T-helper 9 cell (primary cell): ENCODE results near the gene PLCL1.

Experiments
- DNase-seq: peaks from one replicate; pipeline ENCODE4 v3.0.0-alpha.2; 2020

The PLCL1 gene

DNA sequence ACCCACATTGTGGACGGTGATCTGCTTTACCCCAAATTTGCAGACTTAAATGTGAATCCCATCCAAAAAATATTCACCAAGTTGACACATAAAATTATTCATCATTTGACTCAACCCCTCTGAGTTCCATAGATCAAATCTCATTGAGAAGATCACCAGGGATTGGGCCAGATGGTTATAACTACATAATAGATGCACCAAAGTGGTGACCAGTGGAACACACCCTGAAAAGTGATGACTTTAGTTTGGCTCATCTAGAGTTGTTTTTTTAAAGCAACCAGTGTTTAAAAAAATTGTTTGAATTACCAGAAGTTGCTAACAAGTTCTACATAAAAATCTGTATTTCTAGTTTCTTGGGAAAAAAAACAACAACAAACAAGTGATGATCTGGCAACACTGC, 155.0 kb downstream of the PLCL1 start:
- no peak for DNase-seq

DNA sequence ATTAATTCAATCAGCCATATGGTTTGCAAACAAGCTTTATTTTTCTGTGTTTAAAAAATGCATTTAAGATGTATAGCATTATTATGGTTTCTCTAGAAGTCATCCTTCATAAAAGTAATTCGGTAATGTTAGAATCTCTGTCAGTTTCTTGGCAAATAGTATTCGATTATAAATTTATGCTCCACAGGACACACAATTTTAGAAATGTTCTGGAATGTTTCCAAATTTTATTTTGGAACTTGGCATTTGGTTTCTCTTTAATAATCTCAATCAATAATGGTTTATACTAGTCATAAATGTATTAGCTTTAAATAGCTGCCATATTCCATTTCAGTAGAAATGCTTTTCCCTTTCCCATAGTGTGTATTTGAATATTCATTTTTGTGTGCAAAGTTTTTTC, 156.4 kb downstream of the PLCL1 start:
- no peak for DNase-seq

DNA sequence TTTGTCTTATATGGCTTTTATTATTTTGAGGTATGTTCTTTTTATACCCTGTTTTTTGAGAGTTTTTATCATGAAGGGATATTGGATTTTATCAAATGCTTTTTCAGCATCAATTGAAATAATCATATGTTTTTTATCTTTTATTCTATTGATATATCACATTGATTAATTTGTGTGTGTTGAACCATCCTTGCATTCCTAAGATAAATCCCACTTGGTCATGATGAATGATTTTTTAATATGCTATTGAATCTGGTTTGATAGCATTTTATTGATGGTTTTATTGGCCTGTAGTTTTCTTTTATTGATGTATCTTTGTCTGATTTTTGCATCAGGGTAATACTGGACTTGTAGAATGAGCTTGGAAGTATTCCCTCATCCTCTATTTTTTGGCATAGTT, 160.3 kb downstream of the PLCL1 start:
- DNase-seq: no peak

DNA sequence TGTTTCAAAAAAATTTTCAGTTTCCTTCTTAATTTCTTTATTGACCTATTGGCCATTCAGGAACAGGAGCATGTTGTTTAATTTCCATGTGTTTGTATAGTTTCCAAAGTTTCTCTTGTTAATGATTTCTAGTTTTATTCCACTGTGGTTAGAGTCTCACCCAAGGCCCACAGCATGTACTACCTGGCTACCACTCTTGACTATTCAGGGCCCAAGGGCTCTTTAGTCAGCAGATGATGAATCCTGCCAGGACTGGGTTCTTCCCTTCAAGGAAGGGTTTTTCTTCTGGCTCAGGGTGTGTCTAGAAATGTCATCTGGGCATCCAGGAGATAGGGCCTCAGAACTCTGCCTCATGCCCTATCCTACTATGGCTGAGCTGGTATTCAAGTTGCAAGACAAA, 161.4 kb downstream of the PLCL1 start:
- no peak for DNase-seq

DNA sequence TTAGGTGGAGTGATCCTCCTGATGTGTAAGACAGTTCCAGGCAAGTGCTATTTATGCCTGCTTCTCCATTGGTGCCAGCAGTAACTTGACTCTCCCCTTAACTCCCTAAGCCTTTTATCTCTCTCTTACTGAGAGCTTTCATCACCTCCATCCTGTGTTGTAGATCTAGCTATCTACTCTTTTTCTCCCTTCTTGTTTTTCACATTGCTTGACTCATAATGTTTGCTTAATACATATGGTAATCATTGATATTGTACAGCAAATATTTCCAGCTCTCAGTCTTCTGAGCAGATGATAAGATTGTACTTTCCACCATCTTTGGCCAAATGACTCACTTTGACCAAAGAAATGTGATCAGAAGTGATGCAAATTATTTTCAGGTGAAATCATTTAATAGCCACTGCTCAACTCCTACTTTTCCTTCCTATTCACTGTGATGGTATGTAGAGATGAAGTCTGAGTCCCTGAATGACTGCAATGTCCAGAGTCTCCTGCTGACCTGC, 165.0 kb downstream of the PLCL1 start:
- no peak for DNase-seq

DNA sequence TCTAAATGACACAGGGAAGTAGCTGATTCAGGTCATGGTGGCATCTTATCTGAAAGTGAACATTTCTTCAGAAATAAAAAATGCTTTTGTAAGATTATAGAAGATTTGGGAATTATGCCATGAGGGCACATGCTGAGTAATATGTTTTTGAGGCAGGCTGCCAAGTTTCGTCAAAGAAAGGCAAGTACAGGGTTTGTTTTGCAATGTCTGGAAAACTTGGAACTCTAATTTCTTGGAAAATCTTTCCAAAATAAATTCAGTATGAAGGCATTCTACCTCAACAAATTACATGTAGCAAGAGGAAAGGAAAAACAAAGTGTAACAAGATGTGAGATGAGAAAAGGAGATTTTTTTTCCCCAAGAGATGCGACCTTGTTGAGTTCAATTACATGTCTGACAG, 167.7 kb downstream of the PLCL1 start:
- DNase-seq: no peak

DNA sequence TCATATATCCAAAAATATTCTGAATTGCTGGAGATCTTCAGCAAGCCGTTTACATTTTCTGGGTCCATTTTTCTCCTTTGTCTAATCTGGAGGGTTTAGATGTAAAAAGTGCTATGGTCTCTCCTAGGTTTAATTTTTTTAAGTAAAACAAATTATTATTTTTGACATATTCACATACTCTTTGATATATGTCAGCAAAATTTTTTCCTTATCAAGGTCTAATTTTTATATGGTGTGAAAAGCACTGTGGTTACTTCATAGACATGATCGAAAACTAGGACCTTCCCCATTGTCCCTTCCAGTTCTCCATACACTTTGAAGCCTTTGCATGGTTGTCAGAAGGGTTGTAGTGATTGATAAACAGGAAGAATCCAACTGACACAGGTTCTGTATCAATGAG, 168.2 kb downstream of the PLCL1 start:
- DNase-seq: no peak

DNA sequence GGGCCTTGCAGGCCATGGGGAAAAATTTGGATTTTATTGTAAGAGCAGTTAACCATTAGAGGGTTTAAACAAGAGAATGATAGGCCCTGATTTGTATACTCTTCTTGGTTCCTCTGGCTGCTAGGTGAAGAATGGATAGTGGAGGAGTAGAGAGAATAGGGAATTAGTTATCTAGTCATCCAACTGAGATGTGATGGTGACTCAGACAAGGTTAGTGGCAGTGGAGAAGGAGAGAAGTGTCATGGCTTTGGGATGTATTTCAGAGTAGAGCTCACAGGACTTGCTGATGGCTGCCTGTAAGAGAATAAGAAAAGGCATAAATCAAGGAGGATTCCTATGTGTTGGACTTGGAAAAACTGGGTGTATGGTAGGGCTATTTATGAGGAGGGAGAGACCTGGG, 169.4 kb downstream of the PLCL1 start:
- DNase-seq: no peak

DNA sequence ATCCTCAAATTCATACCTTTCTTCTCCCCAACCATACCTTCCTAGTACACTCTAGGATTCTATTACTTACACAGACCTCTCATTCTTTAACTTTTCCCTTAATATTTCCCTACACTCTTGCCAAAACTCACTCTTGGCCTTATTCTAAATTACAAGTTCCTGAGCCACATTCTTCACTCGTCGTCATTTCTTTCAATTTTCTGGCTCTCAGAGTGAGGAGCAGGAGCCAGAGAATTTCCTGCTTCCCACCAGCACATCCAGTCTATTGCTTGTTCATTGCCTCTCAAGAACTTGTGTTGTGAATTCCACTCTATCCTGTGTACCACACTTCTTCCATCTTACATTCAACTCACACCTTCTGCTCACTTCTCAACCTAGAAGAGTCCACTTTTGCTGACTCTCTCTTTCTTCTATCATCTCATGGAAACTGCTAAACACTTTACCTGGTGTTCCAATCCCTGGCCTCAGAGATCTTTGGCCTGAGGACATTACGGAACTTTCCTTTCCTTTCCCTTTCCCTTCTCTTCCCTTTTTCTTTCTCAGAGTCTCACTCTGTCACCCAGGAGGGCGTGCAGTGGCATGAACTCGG, 171.6 kb downstream of the PLCL1 start:
- no peak for DNase-seq

DNA sequence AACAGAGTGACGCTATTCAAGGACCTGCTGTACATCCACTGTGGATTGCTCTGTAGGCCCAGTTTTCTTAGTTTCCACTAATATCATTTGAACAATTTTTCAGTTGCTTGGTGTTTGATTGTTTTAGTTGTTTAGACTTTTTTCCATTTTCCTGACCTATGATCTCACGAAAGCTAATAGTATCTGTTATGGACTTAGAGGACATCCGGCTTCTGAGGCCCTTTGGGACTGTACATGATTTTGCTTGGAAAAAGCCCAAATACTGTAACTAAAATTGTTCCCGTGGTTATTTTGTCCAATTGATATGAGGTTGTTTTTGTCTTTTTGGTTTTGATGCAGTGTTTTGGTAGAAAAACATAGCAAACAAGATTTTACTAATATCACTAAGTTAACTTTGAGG, 174.6 kb downstream of the PLCL1 start:
- DNase-seq: no peak

DNA sequence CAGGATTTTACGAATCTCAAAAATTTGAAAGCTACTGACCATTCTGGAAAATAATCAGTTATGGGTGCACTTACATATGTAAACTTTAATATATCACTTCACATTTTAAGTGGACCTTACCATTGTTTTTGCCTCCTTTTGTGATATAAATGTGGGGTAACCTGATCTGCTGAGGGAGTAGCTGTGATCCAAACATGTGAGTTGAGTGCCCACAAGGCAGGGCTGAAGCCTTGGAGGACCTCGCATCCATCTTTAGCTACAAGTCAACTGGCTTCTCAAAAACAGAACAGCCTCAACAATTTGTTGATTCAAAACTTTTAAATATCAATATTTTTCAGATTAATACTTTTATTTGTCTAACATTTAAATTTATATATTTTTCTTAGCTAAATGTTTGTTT, 178.2 kb downstream of the PLCL1 start:
- no peak for DNase-seq

DNA sequence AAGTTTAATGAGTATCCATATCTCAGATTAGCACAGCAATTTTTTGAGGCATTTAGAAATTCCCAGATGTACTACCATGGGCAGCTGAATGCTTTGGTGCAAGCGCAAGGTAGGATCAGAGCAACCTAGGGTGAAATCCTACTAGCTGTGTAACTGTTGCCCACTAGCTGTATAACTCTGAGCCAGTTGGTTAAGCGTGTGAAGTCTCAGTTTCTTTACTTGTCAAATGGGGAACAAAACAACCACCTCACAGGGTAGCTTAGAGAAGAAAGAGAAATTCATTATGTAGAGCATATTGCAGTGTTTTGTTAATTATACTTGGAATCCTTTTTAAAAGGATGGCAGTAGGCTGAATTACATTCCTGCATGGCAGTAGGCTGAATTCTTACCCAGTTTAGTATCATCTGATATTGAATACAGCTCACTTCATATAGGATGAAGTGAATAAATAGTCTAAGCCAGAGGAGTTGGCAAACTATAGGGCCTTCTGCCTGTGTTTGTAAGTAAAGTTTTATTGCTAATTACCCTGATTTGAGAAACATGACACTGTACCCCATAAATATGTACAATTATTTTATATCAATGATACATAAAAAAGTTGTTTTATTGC, 180.7 kb downstream of the PLCL1 start:
- no peak for DNase-seq

DNA sequence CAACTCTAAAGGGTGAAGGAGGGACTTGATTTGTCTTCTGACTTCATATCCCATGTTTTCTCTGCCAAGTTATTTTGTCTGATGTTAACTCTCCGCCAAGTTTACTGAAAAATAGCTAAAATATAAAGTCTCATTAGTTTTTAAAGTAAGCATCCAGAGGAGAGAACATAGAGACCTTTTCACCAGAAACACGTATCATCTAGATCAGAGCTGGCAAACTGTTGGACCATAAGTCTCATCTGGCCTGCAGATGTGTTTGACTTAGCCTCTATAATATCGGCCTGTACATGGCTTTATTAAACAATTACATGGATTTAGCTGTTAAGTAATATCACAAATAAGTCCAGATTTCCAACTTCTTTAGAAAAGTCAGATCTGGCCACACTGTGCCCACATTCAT, 182.6 kb downstream of the PLCL1 start:
- DNase-seq: no peak

DNA sequence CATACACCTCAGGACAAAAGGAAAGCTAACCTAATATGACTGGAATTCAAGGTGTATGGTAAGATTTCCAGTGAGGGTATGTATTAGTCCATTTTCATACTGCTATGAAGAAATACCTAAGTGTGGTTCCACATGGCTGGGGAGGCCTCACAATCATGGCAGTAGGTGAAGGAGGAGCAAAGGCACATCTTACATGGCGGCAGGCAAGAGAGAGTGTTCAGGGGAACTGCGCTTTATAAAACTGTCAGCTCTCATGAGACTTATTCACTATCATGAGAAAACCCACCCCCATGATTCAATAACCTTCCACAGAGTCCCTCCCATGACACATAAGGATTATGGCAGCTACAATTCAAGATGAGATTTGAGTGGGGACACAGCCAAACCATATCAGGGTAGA, 186.0 kb downstream of the PLCL1 start:
- no peak for DNase-seq

DNA sequence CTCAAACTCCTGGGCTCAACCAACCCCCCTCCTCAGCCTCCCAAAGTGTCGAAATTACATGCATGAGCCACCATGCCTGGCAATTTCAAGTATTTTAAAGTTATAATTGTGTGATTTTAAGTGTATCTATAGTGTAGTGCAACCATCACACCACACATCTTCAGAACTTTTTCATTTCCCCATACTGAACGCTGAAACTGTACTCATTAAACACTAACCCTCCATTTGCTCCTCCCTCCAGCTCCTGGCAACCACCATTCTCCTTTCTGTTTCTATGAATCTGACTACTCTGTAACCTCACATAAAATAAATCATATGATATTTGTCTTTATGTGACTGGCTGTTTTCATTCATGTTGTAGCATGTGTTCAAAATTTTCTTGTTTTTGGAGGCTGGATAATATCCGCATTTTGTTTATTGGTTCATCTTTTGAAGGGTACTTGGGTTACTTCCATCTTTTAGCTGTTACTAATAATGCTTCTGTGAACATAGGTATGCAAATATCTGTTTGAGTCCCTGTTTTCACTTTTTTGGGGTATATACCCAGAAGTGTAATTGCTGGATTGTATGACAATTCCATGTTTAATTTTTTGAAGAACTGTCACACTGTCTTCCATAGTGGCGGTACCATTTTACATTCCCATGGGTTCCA, 188.2 kb downstream of the PLCL1 start:
- no peak for DNase-seq

DNA sequence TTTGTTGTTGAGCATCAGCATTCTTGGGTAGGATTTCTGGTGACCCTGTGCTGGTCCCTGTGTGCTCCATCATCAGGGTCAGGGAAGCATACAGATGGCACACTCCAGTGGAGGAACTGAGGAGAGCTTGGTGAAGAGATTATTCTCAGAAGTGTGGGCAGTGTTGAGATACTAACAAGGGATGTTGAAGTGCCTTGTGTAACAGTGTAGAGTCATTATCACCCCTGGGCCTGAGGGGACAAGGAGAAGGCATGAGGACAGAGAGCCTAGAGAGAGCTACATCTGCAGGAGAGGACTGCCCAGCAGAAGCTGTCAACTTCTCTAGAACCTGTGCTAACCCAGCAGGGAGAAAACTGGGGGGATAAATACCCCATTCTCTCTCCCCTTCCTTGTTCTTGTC, 189.0 kb downstream of the PLCL1 start:
- DNase-seq: no peak

DNA sequence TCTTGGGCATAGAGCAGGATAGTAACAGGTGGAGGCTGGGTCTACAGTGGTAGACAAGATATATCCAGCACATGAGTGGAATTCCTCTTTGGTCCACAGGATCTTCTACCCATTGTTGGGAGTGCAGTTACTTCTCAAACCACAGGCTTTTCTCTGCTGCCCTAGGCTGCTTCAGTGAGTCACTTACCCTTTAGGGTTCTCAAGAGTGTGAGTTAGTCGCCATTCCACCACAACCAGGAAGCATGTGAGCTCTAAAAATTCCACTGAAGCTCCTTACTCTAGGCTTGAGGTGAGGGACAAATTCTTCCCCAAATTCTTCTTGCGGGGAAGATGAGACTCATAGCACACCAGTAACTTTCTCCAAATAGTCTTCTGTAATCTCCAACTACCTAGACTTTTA, 189.4 kb downstream of the PLCL1 start:
- DNase-seq: no peak

DNA sequence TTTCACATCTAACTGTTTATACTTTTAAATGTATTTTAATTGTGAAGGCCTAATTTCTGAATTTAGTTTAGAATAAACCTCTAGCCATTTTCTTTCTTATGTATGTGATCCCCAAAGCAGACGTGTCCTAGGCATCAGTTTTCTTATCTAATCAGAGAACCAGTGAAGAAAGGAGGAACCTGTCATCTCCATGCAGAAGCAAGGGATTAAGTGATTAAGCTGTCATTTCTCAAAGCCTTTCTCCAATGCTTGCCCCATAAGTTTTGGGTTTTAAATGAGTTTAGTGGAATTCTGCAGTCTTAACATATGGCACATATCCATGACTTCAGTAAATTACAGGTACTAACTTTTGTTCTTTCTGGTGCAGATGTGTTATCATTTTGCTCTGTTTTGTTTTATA, 190.4 kb downstream of the PLCL1 start:
- no peak for DNase-seq

DNA sequence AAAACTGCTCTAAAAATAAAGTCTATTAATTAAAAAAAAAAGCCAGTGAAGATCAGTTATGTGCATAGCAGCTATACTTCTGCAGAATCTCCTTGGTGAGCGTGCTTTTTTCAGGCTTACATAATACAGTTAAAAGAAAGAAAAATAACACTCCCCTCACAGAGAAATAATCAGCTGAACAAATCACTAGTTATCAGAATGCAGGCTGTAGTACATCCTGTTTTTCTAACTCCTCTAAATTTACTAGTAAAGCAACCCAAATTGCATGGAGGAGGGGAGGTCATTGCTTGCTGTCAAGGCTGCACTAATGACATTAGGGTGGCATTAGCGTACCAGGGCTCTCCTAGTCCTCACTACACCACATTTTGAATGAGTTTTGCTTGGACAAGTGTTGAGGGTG, 192.2 kb downstream of the PLCL1 start:
- DNase-seq: no peak

DNA sequence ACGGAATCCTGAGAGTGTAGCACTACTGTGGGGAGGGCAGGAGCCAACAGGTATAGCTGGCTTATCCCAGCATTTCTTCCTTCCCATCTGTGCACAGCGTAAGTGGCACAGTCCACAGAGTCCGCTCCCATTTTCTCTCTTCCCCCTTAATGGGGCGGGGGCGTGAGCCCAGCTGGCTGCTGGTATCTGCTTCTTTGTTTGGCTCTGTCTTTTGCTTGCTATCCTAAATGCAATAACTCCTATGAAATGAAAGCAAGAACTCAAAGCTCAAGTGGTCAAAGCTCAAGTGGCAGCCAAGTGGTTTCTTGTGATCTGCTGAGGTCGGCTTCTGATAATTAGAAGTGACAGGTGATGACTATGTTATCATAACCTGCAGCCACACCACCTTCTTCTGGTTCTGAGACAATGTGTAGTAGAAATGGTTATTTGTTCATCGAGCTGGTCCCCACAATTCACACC, 192.7 kb downstream of the PLCL1 start:
- no peak for DNase-seq

DNA sequence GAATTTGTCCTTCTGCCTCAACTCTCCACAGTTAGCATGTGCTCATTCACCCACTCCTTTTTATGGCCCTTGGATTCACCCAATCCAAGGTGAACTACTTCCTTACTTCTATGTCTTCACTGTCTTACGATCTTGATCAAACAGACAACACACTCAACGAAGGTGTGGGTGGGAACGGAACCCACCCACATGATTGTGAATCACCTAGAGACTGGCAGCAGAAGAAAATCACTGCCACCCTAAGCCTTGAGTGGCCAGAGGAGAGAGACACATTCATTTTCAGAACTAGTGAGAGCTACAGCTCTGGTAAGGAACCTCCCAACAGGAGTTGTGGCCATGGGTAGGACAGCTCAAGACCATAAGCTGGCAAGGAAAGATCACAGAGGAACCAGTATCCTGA, 194.3 kb downstream of the PLCL1 start:
- DNase-seq: no peak

DNA sequence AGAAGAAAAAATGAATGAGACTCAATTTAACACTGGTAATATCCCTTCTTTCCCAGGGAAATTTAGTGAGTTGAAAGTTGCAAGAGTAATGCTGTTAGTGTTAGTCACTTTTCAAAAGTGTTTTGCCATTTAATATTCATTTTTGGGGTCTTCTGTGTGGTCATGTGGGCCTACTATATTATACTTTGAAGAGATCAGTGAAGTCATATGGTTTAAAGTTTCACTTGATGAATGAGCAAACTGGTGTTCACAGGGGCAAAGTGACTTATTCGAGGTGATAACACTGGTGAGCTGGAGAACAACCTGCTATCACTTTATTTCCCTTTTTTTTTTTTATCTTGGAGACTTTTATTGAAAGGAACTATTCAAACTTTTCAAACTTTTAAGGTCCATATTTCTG, 196.0 kb downstream of the PLCL1 start:
- no peak for DNase-seq

DNA sequence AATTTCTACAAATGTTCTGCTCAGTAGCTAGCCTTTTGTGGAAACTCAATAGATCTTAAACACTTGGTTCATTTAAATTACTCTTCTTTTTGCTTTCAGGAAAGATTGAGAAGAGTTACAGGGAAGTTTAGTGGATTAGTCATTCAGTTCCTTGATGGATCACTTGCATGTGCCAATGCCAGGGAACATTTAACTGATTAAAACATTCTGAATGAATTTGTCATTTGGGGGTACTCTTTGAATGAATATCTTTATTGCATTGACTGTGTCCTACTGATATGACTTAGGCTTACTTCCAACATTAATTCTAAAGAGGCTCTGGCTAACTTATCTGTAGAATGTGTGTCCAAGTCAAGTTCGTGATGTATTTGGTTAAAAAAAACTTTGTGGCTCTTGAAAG, 199.8 kb downstream of the PLCL1 start:
- no peak for DNase-seq
